ENCODE data around the gene PTPRR. TPM values are rescaled to one million over a fixed set of nuclear protein-coding genes. Genes with fewer than 3 reads are reported as not detected.

PTPRR gene
- total RNA-seq, 1 donor: not detected

- H3K4me3 ChIP-seq (ENCODE audit: low read length): no peak overlapping the region
- no peaks in the 10 kb centered on the region for H3K4me1 ChIP-seq (ENCODE audit: insufficient read depth, low read length)
- no peaks in the 10 kb centered on the region for H3K9me3 ChIP-seq (ENCODE audit: low read depth, low read length)
- no peaks in the 10 kb centered on the region for H3K27me3 ChIP-seq (ENCODE audit: insufficient read depth, low read length)
Observed at GRCh38 chr12:70876952-70877351, 43.6 kb downstream of the PTPRR start.

- no peak overlapping the region for H3K4me3 ChIP-seq (ENCODE audit: low read length)
- no peaks in the 10 kb centered on the region for H3K4me1 ChIP-seq (ENCODE audit: insufficient read depth, low read length)
- H3K9me3 ChIP-seq (ENCODE audit: low read depth, low read length): no peaks in the 10 kb centered on the region
- no peaks in the 10 kb centered on the region for H3K27me3 ChIP-seq (ENCODE audit: insufficient read depth, low read length)
Observed at GRCh38 chr12:70875628-70876027, 44.9 kb downstream of the PTPRR start.

- Histone ChIP-seq H3K27me3 (ENCODE audit: insufficient read depth, low read length) (no peaks in the 10 kb centered on the region), H3K9me3 (ENCODE audit: low read depth, low read length) (no peaks in the 10 kb centered on the region), H3K4me3 (ENCODE audit: low read length) (no peak overlapping the region), H3K4me1 (ENCODE audit: insufficient read depth, low read length) (no peaks in the 10 kb centered on the region)
Observed at GRCh38 chr12:70854881-70855568, 65.5 kb downstream of the PTPRR start.

DNA sequence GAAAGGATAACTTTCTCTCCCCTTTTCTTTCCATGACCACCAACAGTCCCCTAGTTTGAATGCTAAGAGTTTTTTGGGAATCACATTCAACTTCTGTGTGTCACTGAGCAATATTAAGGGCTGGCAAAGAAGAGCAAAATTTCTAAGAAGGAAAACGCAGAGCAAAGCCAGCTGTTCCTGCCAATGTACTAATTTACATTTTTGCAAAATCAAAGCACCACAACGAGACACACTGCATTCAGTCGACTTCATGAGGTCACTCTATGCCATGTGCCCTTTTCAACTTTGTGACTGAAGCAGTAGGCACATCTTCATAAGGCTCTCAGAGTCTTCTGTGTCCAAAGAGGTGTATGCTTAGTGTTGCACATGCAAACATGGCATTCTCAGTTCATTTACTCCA lies 66.4 kb downstream of the PTPRR start:
- no peaks in the 10 kb centered on the region for H3K27me3 ChIP-seq (ENCODE audit: insufficient read depth, low read length)
- H3K4me3 ChIP-seq (ENCODE audit: low read length): no peak overlapping the region
- no peaks in the 10 kb centered on the region for H3K4me1 ChIP-seq (ENCODE audit: insufficient read depth, low read length)
- H3K9me3 ChIP-seq (ENCODE audit: low read depth, low read length): no peaks in the 10 kb centered on the region

DNA sequence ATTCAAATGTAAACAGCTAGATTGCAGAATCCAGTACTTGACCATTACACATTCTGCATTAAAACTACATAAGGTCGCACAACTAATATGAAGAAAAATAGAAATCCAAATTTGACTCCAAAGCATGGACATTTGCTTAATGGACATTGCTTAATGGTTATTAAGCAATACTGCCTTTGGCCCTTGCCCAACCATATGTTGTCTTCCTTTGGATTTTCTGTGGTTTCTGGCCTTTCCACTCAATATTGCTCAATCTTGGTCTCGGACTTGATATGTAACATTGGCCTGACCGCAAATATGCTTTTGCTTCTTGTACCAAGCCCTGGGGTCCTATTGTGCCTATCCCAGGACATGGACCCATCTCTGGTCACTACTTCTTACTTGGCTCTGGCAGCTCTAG lies 67.2 kb downstream of the PTPRR start:
- no peaks in the 10 kb centered on the region for H3K9me3 ChIP-seq (ENCODE audit: low read depth, low read length)
- no peaks in the 10 kb centered on the region for H3K27me3 ChIP-seq (ENCODE audit: insufficient read depth, low read length)
- H3K4me1 ChIP-seq (ENCODE audit: insufficient read depth, low read length): no peaks in the 10 kb centered on the region
- H3K4me3 ChIP-seq (ENCODE audit: low read length): no peak overlapping the region

DNA sequence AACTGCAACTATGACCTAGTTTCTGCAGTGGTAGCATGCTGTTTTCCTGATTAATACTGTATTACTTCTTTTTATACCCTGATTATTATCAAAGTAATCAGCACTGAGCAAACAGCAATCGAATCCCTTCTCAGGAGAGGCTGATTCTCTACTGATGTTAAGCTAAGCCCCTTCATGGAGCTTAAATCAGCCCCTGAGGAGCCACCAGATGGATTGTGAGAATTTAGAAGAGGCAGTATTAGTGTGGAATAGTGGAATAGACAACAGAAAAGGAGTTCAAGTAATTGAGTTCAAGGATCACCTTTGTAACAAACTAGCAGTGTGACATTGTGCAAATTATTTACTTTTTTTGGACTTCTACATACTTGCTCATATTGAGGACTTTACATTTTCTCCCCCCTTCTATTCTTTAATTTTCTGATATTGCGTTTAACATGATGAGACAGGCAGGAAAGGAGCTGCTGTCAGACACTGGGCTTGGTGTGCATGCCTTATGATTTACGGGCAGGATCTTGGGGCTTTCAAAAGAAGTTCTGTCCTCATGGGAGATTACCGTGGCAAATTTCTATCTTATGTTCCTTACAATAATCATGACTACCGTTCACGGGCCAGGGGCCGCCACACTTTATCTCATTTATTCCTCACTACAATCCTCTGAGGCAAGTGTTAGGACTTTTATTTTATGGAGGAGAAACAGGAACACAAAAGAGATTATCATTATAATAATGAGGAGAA lies 68.0 kb downstream of the PTPRR start:
- H3K27me3 ChIP-seq (ENCODE audit: insufficient read depth, low read length): no peaks in the 10 kb centered on the region
- H3K4me1 ChIP-seq (ENCODE audit: insufficient read depth, low read length): no peaks in the 10 kb centered on the region
- H3K4me3 ChIP-seq (ENCODE audit: low read length): no peak overlapping the region
- no peaks in the 10 kb centered on the region for H3K9me3 ChIP-seq (ENCODE audit: low read depth, low read length)

DNA sequence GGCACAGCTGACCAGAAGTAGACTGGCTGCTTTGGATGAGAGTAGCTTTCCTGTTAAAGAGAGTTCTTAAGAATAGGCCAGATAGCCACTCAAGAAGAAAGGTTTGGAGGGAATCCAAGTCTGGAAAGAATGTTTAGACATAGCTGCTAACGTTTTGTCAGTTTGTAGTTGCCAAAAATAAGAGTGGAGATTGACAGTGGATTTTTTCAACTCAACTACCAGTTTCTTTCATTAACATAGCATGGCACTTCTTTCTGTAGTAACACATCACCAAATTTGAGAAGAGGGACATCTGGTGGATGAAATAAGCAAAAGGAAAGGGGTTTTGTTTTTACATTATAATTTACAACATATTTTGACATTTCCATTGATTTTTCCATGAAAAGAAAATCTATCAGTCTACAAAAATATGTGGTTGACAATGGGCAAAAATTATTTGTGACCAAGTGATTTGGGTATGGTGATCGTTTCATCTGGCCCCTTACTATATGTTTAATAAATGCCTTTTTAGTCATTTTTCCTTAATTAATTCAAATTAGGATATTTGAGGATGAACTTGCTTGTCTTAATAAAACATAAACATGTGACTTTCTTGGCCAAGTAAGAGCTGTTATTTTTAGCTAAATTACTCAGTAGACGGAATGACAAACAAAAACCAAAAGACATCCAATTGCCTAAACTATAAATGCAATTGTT lies 71.1 kb downstream of the PTPRR start:
- H3K4me1 ChIP-seq (ENCODE audit: insufficient read depth, low read length): no peaks in the 10 kb centered on the region
- H3K27me3 ChIP-seq (ENCODE audit: insufficient read depth, low read length): no peaks in the 10 kb centered on the region
- H3K9me3 ChIP-seq (ENCODE audit: low read depth, low read length): no peaks in the 10 kb centered on the region
- H3K4me3 ChIP-seq (ENCODE audit: low read length): no peak overlapping the region

GRCh38 chr12:70847871-70848270 lies 72.7 kb downstream of the PTPRR start:
- H3K4me1 ChIP-seq (ENCODE audit: insufficient read depth, low read length): no peaks in the 10 kb centered on the region
- H3K9me3 ChIP-seq (ENCODE audit: low read depth, low read length): no peaks in the 10 kb centered on the region
- H3K4me3 ChIP-seq (ENCODE audit: low read length): no peak overlapping the region
- H3K27me3 ChIP-seq (ENCODE audit: insufficient read depth, low read length): no peaks in the 10 kb centered on the region

- Histone ChIP-seq H3K27me3 (ENCODE audit: insufficient read depth, low read length) (no peaks in the 10 kb centered on the region), H3K4me1 (ENCODE audit: insufficient read depth, low read length) (no peaks in the 10 kb centered on the region), H3K4me3 (ENCODE audit: low read length) (no peak overlapping the region), H3K9me3 (ENCODE audit: low read depth, low read length) (no peaks in the 10 kb centered on the region)
Observed at GRCh38 chr12:70845268-70845667, 75.3 kb downstream of the PTPRR start.

DNA sequence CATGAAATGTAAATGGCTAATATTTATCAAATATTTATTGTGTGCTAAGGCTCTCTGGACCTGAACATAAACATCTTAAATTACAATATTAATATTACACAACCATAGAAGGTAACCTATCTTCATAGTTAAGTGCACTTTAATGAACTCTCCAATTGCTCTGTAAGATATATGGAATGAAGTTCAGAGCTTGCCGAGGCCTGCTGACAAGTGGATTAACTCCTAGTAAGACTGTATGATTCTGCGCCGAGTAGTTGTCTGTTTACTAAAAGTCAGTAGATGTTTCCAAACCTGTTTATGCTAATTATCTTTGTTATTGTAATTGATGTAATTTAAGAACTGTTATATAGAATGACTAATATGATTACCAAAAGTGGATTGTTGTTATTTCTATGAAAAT lies 77.2 kb downstream of the PTPRR start:
- no peaks in the 10 kb centered on the region for H3K4me1 ChIP-seq (ENCODE audit: insufficient read depth, low read length)
- H3K4me3 ChIP-seq (ENCODE audit: low read length): no peak overlapping the region
- no peaks in the 10 kb centered on the region for H3K9me3 ChIP-seq (ENCODE audit: low read depth, low read length)
- H3K27me3 ChIP-seq (ENCODE audit: insufficient read depth, low read length): no peaks in the 10 kb centered on the region

- Histone ChIP-seq H3K4me1 (ENCODE audit: insufficient read depth, low read length) (no peaks in the 10 kb centered on the region), H3K4me3 (ENCODE audit: low read length) (no peak overlapping the region), H3K27me3 (ENCODE audit: insufficient read depth, low read length) (no peaks in the 10 kb centered on the region), H3K9me3 (ENCODE audit: low read depth, low read length) (no peaks in the 10 kb centered on the region)
Observed at GRCh38 chr12:70842942-70843341, 77.6 kb downstream of the PTPRR start.

DNA sequence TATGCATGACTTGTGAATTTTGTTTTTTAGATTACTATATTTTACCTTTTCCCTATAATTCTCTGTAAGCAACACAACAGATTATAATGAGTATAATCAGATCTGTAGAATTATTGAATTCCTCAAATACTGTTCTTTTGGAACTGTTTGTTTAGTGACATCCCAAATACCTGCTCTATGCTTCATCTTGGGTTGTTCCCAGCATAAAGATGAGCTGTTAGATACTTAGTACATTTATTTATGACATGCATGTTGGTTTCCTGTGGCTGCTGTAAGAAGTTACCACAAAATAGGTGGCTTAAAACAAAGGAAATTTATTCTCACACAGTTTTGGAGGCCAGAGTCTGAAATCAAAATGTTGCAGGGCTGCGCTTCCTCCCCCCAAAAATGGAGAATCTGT lies 78.4 kb downstream of the PTPRR start:
- no peaks in the 10 kb centered on the region for H3K27me3 ChIP-seq (ENCODE audit: insufficient read depth, low read length)

GRCh38 chr12:70840656-70841350 lies 79.7 kb downstream of the PTPRR start:
- Histone ChIP-seq H3K4me3 (ENCODE audit: low read length) (no peak overlapping the region), H3K27me3 (ENCODE audit: insufficient read depth, low read length) (no peaks in the 10 kb centered on the region), H3K9me3 (ENCODE audit: low read depth, low read length) (no peaks in the 10 kb centered on the region), H3K4me1 (ENCODE audit: insufficient read depth, low read length) (no peaks in the 10 kb centered on the region)

More for the DNA sequence above, 78.4 kb downstream of the PTPRR start:
- H3K9me3 ChIP-seq (ENCODE audit: low read depth, low read length): no peaks in the 10 kb centered on the region
- no peaks in the 10 kb centered on the region for H3K4me1 ChIP-seq (ENCODE audit: insufficient read depth, low read length)
- no peak overlapping the region for H3K4me3 ChIP-seq (ENCODE audit: low read length)

DNA sequence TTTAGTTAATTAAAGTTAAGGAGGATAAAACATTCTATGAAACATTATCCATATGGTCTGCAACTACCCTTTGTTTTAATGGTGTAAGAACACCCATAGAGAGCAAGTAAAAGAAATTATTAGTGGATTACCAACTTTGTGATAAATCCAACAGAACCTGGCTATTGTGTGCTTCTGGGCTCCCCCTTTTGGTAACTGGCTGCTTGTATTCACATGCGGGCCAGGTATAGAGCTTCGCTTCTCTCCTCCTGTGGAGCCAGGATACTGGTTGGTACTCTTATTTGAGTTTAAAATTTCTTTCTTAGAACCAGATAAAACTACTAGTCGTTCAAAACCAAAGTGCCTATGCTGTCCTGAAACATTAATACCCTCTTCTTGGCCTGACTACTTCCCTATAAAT lies 81.0 kb downstream of the PTPRR start:
- Histone ChIP-seq H3K9me3 (ENCODE audit: low read depth, low read length) (no peaks in the 10 kb centered on the region), H3K4me3 (ENCODE audit: low read length) (no peak overlapping the region)

DNA sequence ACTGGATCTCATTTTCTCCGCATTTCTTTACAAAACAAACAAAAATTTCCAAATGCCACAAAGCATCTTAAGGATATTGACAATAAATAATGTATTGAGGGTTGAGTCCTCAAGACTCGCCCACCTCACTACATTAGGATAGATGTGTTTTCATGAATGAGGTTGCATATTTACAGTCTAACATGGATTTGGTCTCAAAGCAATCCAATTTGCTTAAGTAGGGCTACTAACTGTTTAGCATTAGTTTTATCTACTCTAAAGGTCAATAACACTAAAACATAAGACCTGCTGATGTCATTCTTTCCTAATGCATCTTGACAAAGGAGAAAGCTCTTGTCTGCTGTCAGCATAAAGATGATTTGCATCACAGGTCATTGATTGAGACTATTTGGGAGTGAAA lies 82.4 kb downstream of the PTPRR start:
- Histone ChIP-seq H3K9me3 (ENCODE audit: low read depth, low read length) (no peaks in the 10 kb centered on the region), H3K4me1 (ENCODE audit: insufficient read depth, low read length) (no peaks in the 10 kb centered on the region), H3K4me3 (ENCODE audit: low read length) (no peak overlapping the region), H3K27me3 (ENCODE audit: insufficient read depth, low read length) (no peaks in the 10 kb centered on the region)

More for the DNA sequence above, 81.0 kb downstream of the PTPRR start:
- Histone ChIP-seq H3K27me3 (ENCODE audit: insufficient read depth, low read length) (no peaks in the 10 kb centered on the region), H3K4me1 (ENCODE audit: insufficient read depth, low read length) (no peaks in the 10 kb centered on the region)

All from mononuclear cell (primary cell).